DND-41 (cell line): Measurements from ENCODE around the gene ATOH7.
"Not testable (repeated sequence)": the region's sequence is repeated elsewhere in the genome, so short reads cannot be mapped to it uniquely, and the experiment has no call there.

ENCODE experiments used
- ATAC-seq: fragments of 200-7000 bp; cut with Tn5 transposase; 3 replicates; pipeline ENCODE4 v1.9.1; 2021; ENCODE audit warnings: low read depth; ENCODE audit not compliant: insufficient read depth
- DNase-seq: peaks from one replicate; pipeline ENCODE4 v3.0.0-alpha.2; 2020
- H2AFZ ChIP-seq: 2 replicates; pipeline ENCODE4 v1.6.0; 2012; ENCODE audit warnings: low read depth, low read length
- H3K27ac ChIP-seq: 2 replicates; pipeline ENCODE4 v1.5.1; 2012; ENCODE audit warnings: low read length, inconsistent platforms
- H3K27me3 ChIP-seq: fragments of 200-600 bp; sonication (generic); 2 replicates; pipeline ENCODE4 v1.6.0; 2012; ENCODE audit warnings: low read length, mild to moderate bottlenecking, inconsistent platforms; ENCODE audit not compliant: insufficient read depth, poor library complexity
- H3K36me3 ChIP-seq: 2 replicates; pipeline ENCODE4 v1.5.1; 2012; ENCODE audit warnings: low read length, inconsistent platforms; ENCODE audit not compliant: insufficient read depth
- H3K4me1 ChIP-seq: 2 replicates; pipeline ENCODE4 v1.5.1; 2012; ENCODE audit warnings: mild to moderate bottlenecking, low read length; ENCODE audit not compliant: insufficient read depth
- H3K4me2 ChIP-seq: 2 replicates; pipeline ENCODE4 v1.6.0; 2012; ENCODE audit warnings: mild to moderate bottlenecking, moderate library complexity, low read length, inconsistent platforms; ENCODE audit not compliant: insufficient read depth
- H3K4me3 ChIP-seq, 2 experiments: fragments of 200-600 bp in 1 of 2; shearing (Covaris generic) in 1 of 2; 2 replicates each; pipeline ENCODE4 v1.5.1; 2012 to 2016; ENCODE audit warnings: inconsistent platforms in 2 of 2, low read length in 2 of 2, mild to moderate bottlenecking in 2 of 2, low read depth in 1 of 2, moderate library complexity in 1 of 2
- H3K79me2 ChIP-seq: 2 replicates; pipeline ENCODE4 v1.6.0; 2012; ENCODE audit warnings: low read length, inconsistent platforms; ENCODE audit not compliant: insufficient read depth
- H3K9ac ChIP-seq: 2 replicates; pipeline ENCODE4 v1.6.0; 2012; ENCODE audit warnings: low read depth, mild to moderate bottlenecking, inconsistent platforms, low read length, moderate library complexity
- H3K9me3 ChIP-seq: 2 replicates; pipeline ENCODE4 v1.5.1; 2012; ENCODE audit warnings: low read length, moderate library complexity, mild to moderate bottlenecking, inconsistent platforms; ENCODE audit not compliant: insufficient read depth, severe bottlenecking
- H4K20me1 ChIP-seq: 2 replicates; pipeline ENCODE4 v1.6.0; 2012; ENCODE audit warnings: low read length; ENCODE audit not compliant: insufficient read depth
- CTCF ChIP-seq: IDR thresholded peaks from 2 replicates; pipeline ENCODE4 v1.5.1; 2012; ENCODE audit warnings: borderline replicate concordance, low read length, moderate library complexity, mild to moderate bottlenecking; ENCODE audit not compliant: poor library complexity, severe bottlenecking; ENCODE audit errors: extremely low read depth
- EZH2 ChIP-seq: IDR thresholded peaks from 3 replicates; pipeline ENCODE4 v1.6.1; 2012; ENCODE audit warnings: borderline replicate concordance, low read depth, mild to moderate bottlenecking, moderate library complexity, low read length, inconsistent platforms; ENCODE audit not compliant: severe bottlenecking

ATOH7 gene

GRCh38 chr10:68249297-68249696 is 17.4 kb upstream of the ATOH7 start:
- DNase-seq: no peak

GRCh38 chr10:68247931-68248330 is 16.0 kb upstream of the ATOH7 start:
- no peak overlapping the region for H3K4me3 ChIP-seq
- ATAC-seq (no peak), DNase-seq (no peak)
- peaks cover 4% of the 10 kb centered on the region for H3K27me3 ChIP-seq
- no peak overlapping the region for H2AFZ ChIP-seq
- no peaks in the 10 kb centered on the region for H3K36me3 ChIP-seq
- no peaks in the 10 kb centered on the region for H3K9me3 ChIP-seq
- TF ChIP-seq EZH2 (no peak), CTCF (no peak)
- H4K20me1 ChIP-seq: no peaks in the 10 kb centered on the region
- H3K9ac ChIP-seq: no peak overlapping the region
- H3K4me2 ChIP-seq: no peak overlapping the region
- H3K27ac ChIP-seq: no peak overlapping the region
- H3K79me2 ChIP-seq: no peaks in the 10 kb centered on the region
- H3K4me1 ChIP-seq: no peaks in the 10 kb centered on the region

More at GRCh38 chr10:68249297-68249696, 17.4 kb upstream of the ATOH7 start:
- Histone ChIP-seq H3K4me3 (no peak overlapping the region), H3K9ac (no peak overlapping the region), H3K4me1 (no peaks in the 10 kb centered on the region), H3K27me3 (peaks cover 4% of the 10 kb centered on the region), H3K4me2 (no peak overlapping the region), H3K79me2 (no peaks in the 10 kb centered on the region), H3K27ac (no peak overlapping the region), H3K9me3 (no peaks in the 10 kb centered on the region), H2AFZ (no peak overlapping the region), H4K20me1 (no peaks in the 10 kb centered on the region), H3K36me3 (no peaks in the 10 kb centered on the region)
- TF ChIP-seq EZH2: no peak
- TF ChIP-seq CTCF: no peak
- no peak for ATAC-seq

GRCh38 chr10:68246397-68246796 is 14.5 kb upstream of the ATOH7 start:
- H3K4me1 ChIP-seq, H3K9me3 ChIP-seq, H3K4me3 ChIP-seq, DNase-seq, ATAC-seq, H2AFZ ChIP-seq, H3K4me2 ChIP-seq, H3K9ac ChIP-seq, H3K36me3 ChIP-seq, H3K27me3 ChIP-seq, H3K27ac ChIP-seq, H3K79me2 ChIP-seq, H4K20me1 ChIP-seq: not testable (repeated sequence)

- H3K79me2 ChIP-seq: no peaks in the 10 kb centered on the region
- H3K4me3 ChIP-seq: no peak overlapping the region
- H3K4me2 ChIP-seq: no peak overlapping the region
- peaks cover 1% of the 10 kb centered on the region for H3K27me3 ChIP-seq
- TF ChIP-seq CTCF: no peak
- TF ChIP-seq EZH2: no peak
- H3K36me3 ChIP-seq: no peaks in the 10 kb centered on the region
- no peak overlapping the region for H2AFZ ChIP-seq
- no peak for ATAC-seq
- no peaks in the 10 kb centered on the region for H3K4me1 ChIP-seq
- no peaks in the 10 kb centered on the region for H3K9me3 ChIP-seq
- DNase-seq: no peak
- no peak overlapping the region for H3K9ac ChIP-seq
- no peak overlapping the region for H3K27ac ChIP-seq
- no peaks in the 10 kb centered on the region for H4K20me1 ChIP-seq
These were observed 10.1 kb upstream of the ATOH7 start for GRCh38 chr10:68242051-68242450.
